Measurements from ENCODE around the gene LRRC4C.

DNA sequence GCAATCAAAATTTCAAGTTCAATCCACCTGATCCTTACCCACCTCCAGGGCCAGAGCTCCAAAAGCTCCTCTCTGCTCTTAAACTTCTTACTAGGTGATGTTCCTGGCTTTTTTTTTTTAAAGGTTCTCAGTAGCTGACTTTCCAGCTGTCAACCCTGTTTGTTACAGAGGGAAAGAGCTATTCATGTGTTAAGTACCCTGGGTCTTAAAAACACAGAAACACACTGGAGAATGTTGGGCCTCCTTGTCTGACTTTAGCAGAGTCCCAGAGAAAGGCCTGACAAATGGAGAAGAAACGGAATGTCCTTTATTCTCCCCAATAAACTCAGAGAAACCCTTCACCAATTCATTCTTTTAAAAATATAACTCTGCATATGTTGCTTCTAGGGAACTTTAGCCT is 3.2 kb downstream of the LRRC4C start:
- no peak for TF ChIP-seq TEAD4 (IDR thresholded peaks at IDR 0.05; ENCODE audit: borderline replicate concordance, insufficient read depth)
- TF ChIP-seq, protein P1, sequence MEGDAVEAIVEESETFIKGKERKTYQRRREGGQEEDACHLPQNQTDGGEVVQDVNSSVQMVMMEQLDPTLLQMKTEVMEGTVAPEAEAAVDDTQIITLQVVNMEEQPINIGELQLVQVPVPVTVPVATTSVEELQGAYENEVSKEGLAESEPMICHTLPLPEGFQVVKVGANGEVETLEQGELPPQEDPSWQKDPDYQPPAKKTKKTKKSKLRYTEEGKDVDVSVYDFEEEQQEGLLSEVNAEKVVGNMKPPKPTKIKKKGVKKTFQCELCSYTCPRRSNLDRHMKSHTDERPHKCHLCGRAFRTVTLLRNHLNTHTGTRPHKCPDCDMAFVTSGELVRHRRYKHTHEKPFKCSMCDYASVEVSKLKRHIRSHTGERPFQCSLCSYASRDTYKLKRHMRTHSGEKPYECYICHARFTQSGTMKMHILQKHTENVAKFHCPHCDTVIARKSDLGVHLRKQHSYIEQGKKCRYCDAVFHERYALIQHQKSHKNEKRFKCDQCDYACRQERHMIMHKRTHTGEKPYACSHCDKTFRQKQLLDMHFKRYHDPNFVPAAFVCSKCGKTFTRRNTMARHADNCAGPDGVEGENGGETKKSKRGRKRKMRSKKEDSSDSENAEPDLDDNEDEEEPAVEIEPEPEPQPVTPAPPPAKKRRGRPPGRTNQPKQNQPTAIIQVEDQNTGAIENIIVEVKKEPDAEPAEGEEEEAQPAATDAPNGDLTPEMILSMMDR (IDR thresholded peaks at IDR 0.05) = no peak
- no peak for TF ChIP-seq GABPA (IDR thresholded peaks at IDR 0.05; ENCODE audit: low read depth)

Measured in SK-N-SH (cell line).